Keratinocyte (primary cell): Measurements from ENCODE around the gene ABCC3. TPM values are rescaled to one million over a fixed set of nuclear protein-coding genes. Genes with fewer than 3 reads are reported as not detected.

Experiments
- DNase-seq: peaks from one replicate; pipeline ENCODE4 v3.0.0-alpha.2; 2011; ENCODE audit warnings: low read depth, missing footprints, low spot score
- FAIRE-seq: peaks from 2 replicates; lab custom pipeline; 2011; peaks lifted over from hg19 to GRCh38; lab: Jason Lieb, UNC
- H2AFZ ChIP-seq: 2 replicates; pipeline ENCODE4 v1.6.0; 2012; ENCODE audit warnings: low read length, control low read depth, inconsistent platforms; ENCODE audit not compliant: control insufficient read depth
- H3K27ac ChIP-seq: 2 replicates; pipeline ENCODE4 v1.5.1; 2011; ENCODE audit warnings: low read length; ENCODE audit not compliant: control insufficient read depth, insufficient read depth
- H3K27me3 ChIP-seq: 3 replicates; pipeline ENCODE4 v1.6.0; 2011; ENCODE audit warnings: low read length; ENCODE audit not compliant: control insufficient read depth, insufficient read depth; ENCODE audit errors: extremely low read depth
- H3K36me3 ChIP-seq, 2 experiments: 2 replicates in 1 of 2; 3 replicates in 1 of 2; pipeline ENCODE4 v1.5.1; 2011; ENCODE audit warnings: low read length in 2 of 2, mild to moderate bottlenecking in 1 of 2; ENCODE audit not compliant: control insufficient read depth in 2 of 2, insufficient read depth in 2 of 2; ENCODE audit errors: extremely low read depth in 1 of 2
- H3K4me1 ChIP-seq: 3 replicates; pipeline ENCODE4 v1.5.1; 2011; ENCODE audit warnings: low read length; ENCODE audit not compliant: control insufficient read depth, insufficient read depth; ENCODE audit errors: extremely low read depth
- H3K4me2 ChIP-seq: 3 replicates; pipeline ENCODE4 v1.6.0; 2011; ENCODE audit warnings: low read depth, low read length; ENCODE audit not compliant: control insufficient read depth, insufficient read depth; ENCODE audit errors: extremely low read depth
- H3K4me3 ChIP-seq, 3 experiments: fragments of 200-600 bp in 1 of 3; sonication (generic) in 1 of 3; 2 replicates in 2 of 3; 3 replicates in 1 of 3; pipeline ENCODE4 v1.5.1; 2011 to 2016; ENCODE audit warnings: low read length in 3 of 3, mild to moderate bottlenecking in 3 of 3, control low read depth in 2 of 3, inconsistent platforms in 1 of 3, low read depth in 1 of 3, mixed read lengths in 1 of 3, mixed run types in 1 of 3, moderate library complexity in 1 of 3; ENCODE audit not compliant: control insufficient read depth in 2 of 3, insufficient read depth in 2 of 3; ENCODE audit errors: extremely low read depth in 1 of 3
- H3K79me2 ChIP-seq: 2 replicates; pipeline ENCODE4 v1.6.0; 2012; ENCODE audit warnings: low read length; ENCODE audit not compliant: control insufficient read depth, insufficient read depth
- H3K9ac ChIP-seq: 3 replicates; pipeline ENCODE4 v1.6.0; 2011; ENCODE audit warnings: low read length; ENCODE audit not compliant: control insufficient read depth, insufficient read depth; ENCODE audit errors: extremely low read depth
- H3K9me1 ChIP-seq: 3 replicates; pipeline ENCODE4 v1.6.0; 2011; ENCODE audit warnings: low read length; ENCODE audit not compliant: control insufficient read depth, insufficient read depth; ENCODE audit errors: extremely low read depth
- H3K9me3 ChIP-seq: 2 replicates; pipeline ENCODE4 v1.5.1; 2012; ENCODE audit warnings: low read depth, low read length; ENCODE audit not compliant: control insufficient read depth
- H4K20me1 ChIP-seq: 3 replicates; pipeline ENCODE4 v1.6.0; 2011; ENCODE audit warnings: low read length; ENCODE audit not compliant: control insufficient read depth, insufficient read depth; ENCODE audit errors: extremely low read depth
- CTCF ChIP-seq, 3 experiments: IDR thresholded peaks in 1 of 3; conservative IDR thresholded peaks in 1 of 3; optimal IDR thresholded peaks in 1 of 3; 2 replicates in 2 of 3; 3 replicates in 1 of 3; pipeline versions ENCODE3 to v1.5.1; 2011; ENCODE audit warnings: low read length in 3 of 3, mild to moderate bottlenecking in 3 of 3, moderate library complexity in 2 of 3, control low read depth in 1 of 3, inconsistent platforms in 1 of 3; ENCODE audit not compliant: insufficient read depth in 2 of 3; ENCODE audit errors: extremely low read depth in 1 of 3
- EZH2 ChIP-seq: IDR thresholded peaks from one replicate; pipeline ENCODE4 v1.6.1; 2012; ENCODE audit warnings: inconsistent platforms, mild to moderate bottlenecking, low read length, moderate library complexity
- dilution Hi-C: fragments of 300-500 bp; cut with MboI; formaldehyde crosslinking; loops from one replicate; pipeline ENCODE4 v1.7.0; 2020; ENCODE audit warnings: low sequenced_read_pairs; ENCODE audit not compliant: extremely low pct_ligation_motif_present
- polyA plus RNA-seq, 5 experiments: library from polyadenylated mRNA; depleted of rRNA in 3 of 5; stranded (reverse) in 3 of 5; stranded (forward) in 1 of 5; unstranded in 1 of 5; fragments of >200 nt; gene quantifications; 1 replicate in 1 of 5; 2 replicates in 3 of 5; 3 replicates in 1 of 5; pipeline versions ENCODE4 v1.2.1 to v1.2.3, GENCODE V29; 2011 to 2012; ENCODE audit warnings: missing spikeins in 2 of 5, low read depth in 1 of 5, low replicate concordance in 1 of 5

ABCC3 gene
- polyA plus RNA-seq, 1 donor (not counting 4 experiments of a cell fraction or from before 2014, with no cell fraction given), result 41.7 TPM

DNA sequence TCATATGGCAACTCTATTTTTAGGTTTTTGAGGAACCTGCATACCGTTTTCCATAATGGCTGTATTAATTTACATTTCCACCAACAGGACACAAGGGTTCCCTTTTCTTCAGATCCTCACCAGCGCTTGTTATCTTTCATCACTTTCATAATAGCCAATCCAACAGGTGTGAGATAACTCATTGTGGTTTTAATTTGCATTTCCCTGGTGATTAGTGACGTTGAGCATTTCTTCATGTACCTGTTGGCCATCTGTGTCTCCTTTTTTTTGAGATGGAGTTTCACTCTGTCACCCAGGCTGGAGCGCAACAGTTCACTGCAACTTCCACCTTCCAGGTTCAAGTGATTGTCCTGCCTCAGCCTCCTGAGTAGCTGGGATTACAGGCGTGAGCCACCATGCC, 36.2 kb upstream of the ABCC3 start:
- DNase-seq (no peak), FAIRE-seq (no peak)
- TF ChIP-seq EZH2 (no peak), CTCF (optimal IDR thresholded peaks at IDR 0.05 in 1 of 3, IDR thresholded peaks at IDR 0.05 in 1 of 3, conservative IDR thresholded peaks at IDR 0.05 in 1 of 3; ENCODE audit: extremely low read depth in 1 of 3, insufficient read depth in 2 of 3, low read length in 3 of 3) (no peak)
- peaks cover 33% of the 10 kb centered on the region for H3K27me3 ChIP-seq
- no peak overlapping the region for H3K27ac ChIP-seq
- H3K79me2 ChIP-seq, result no peaks in the 10 kb centered on the region
- H4K20me1 ChIP-seq, result peaks cover 2% of the 10 kb centered on the region
- no peaks in the 10 kb centered on the region for H3K4me1 ChIP-seq
- no peak overlapping the region for H3K4me2 ChIP-seq
- no peaks in the 10 kb centered on the region for H3K9me1 ChIP-seq
- H2AFZ ChIP-seq, result no peak overlapping the region
- dilution Hi-C loops, result no loop called here
- H3K9me3 ChIP-seq, result no peaks in the 10 kb centered on the region
- no peak overlapping the region for H3K4me3 ChIP-seq
- H3K36me3 ChIP-seq, result no peaks in the 10 kb centered on the region
- no peak overlapping the region for H3K9ac ChIP-seq

GRCh38 chr17:50599606-50600005, 35.1 kb upstream of the ABCC3 start:
- H3K27me3 ChIP-seq, result peaks cover 41% of the 10 kb centered on the region
- no peaks in the 10 kb centered on the region for H3K4me1 ChIP-seq
- no peak overlapping the region for H3K9ac ChIP-seq
- H3K79me2 ChIP-seq, result no peaks in the 10 kb centered on the region
- dilution Hi-C loops, result no loop called here
- no peak overlapping the region for H2AFZ ChIP-seq
- DNase-seq (no peak), FAIRE-seq (no peak)
- no peaks in the 10 kb centered on the region for H3K9me1 ChIP-seq
- H3K27ac ChIP-seq, result no peak overlapping the region
- peaks cover 2% of the 10 kb centered on the region for H4K20me1 ChIP-seq
- H3K4me3 ChIP-seq, result no peak overlapping the region
- no peak overlapping the region for H3K4me2 ChIP-seq
- H3K36me3 ChIP-seq, result no peaks in the 10 kb centered on the region
- no peaks in the 10 kb centered on the region for H3K9me3 ChIP-seq
- TF ChIP-seq EZH2, result no peak
- TF ChIP-seq CTCF (optimal IDR thresholded peaks at IDR 0.05 in 1 of 3, IDR thresholded peaks at IDR 0.05 in 1 of 3, conservative IDR thresholded peaks at IDR 0.05 in 1 of 3; ENCODE audit: extremely low read depth in 1 of 3, insufficient read depth in 2 of 3, low read length in 3 of 3), result no peak
